Astrocyte (in vitro differentiated cells and primary cell): ENCODE data around the gene TLE5. TPM values are rescaled to one million over a fixed set of nuclear protein-coding genes. Genes with fewer than 3 reads are reported as not detected.

Experiments used
- DNase-seq: peaks from one replicate; pipeline ENCODE4 v3.0.0-alpha.2; 2010; ENCODE audit warnings: low read depth
- FAIRE-seq: peaks from 2 replicates; lab custom pipeline; 2011; peaks lifted over from hg19 to GRCh38; lab: Jason Lieb, UNC
- H2AFZ ChIP-seq: 2 replicates; pipeline ENCODE4 v1.6.0; 2012; ENCODE audit warnings: low read depth, low read length, inconsistent platforms
- H3K27ac ChIP-seq: 2 replicates; pipeline ENCODE4 v1.5.1; 2011; ENCODE audit warnings: low read depth, low read length, inconsistent platforms
- H3K27me3 ChIP-seq: 2 replicates; pipeline ENCODE4 v1.6.0; 2011; ENCODE audit warnings: low read length, inconsistent platforms; ENCODE audit not compliant: insufficient read depth
- H3K36me3 ChIP-seq: 2 replicates; pipeline ENCODE4 v1.5.1; 2011; ENCODE audit warnings: low read length, inconsistent platforms; ENCODE audit not compliant: insufficient read depth
- H3K4me1 ChIP-seq: 2 replicates; pipeline ENCODE4 v1.5.1; 2011; ENCODE audit warnings: low read length, inconsistent platforms; ENCODE audit not compliant: insufficient read depth
- H3K4me2 ChIP-seq: 2 replicates; pipeline ENCODE4 v1.6.0; 2012; ENCODE audit warnings: low read length, inconsistent platforms
- H3K4me3 ChIP-seq: 2 replicates; pipeline ENCODE4 v1.5.1; 2011; ENCODE audit warnings: low read depth, mild to moderate bottlenecking, low read length, inconsistent platforms; ENCODE audit not compliant: insufficient read depth
- H3K79me2 ChIP-seq: 2 replicates; pipeline ENCODE4 v1.6.0; 2012; ENCODE audit warnings: mild to moderate bottlenecking, low read length, inconsistent platforms; ENCODE audit not compliant: insufficient read depth
- H3K9ac ChIP-seq: 2 replicates; pipeline ENCODE4 v1.6.0; 2012; ENCODE audit warnings: mild to moderate bottlenecking, low read length, inconsistent platforms
- H3K9me3 ChIP-seq: 2 replicates; pipeline ENCODE4 v1.5.1; 2012; ENCODE audit warnings: low read depth, mild to moderate bottlenecking, low read length, inconsistent platforms; ENCODE audit not compliant: insufficient read depth
- H4K20me1 ChIP-seq: 2 replicates; pipeline ENCODE4 v1.6.0; 2012; ENCODE audit warnings: low read length, inconsistent platforms; ENCODE audit not compliant: insufficient read depth
- H3K27ac Mint-ChIP-seq: one replicate; pipeline ENCODE4 v1.8.0; 2021; ENCODE audit warnings: mild to moderate bottlenecking, mixed read lengths; ENCODE audit not compliant: unreplicated experiment
- H3K27me3 Mint-ChIP-seq: one replicate; pipeline ENCODE4 v1.8.0; 2021; ENCODE audit warnings: low read depth, mixed read lengths; ENCODE audit not compliant: unreplicated experiment
- H3K36me3 Mint-ChIP-seq: one replicate; pipeline ENCODE4 v1.8.0; 2021; ENCODE audit warnings: low read depth, mixed read lengths; ENCODE audit not compliant: unreplicated experiment
- H3K4me1 Mint-ChIP-seq: one replicate; pipeline ENCODE4 v1.8.0; 2021; ENCODE audit warnings: low read depth, mixed read lengths; ENCODE audit not compliant: unreplicated experiment
- H3K4me3 Mint-ChIP-seq: one replicate; pipeline ENCODE4 v1.8.0; 2021; ENCODE audit warnings: mild to moderate bottlenecking, moderate library complexity, mixed read lengths; ENCODE audit not compliant: unreplicated experiment
- H3K9me3 Mint-ChIP-seq: one replicate; pipeline ENCODE4 v1.8.0; 2021; ENCODE audit warnings: mild to moderate bottlenecking, mixed read lengths; ENCODE audit not compliant: unreplicated experiment
- EZH2 ChIP-seq: IDR thresholded peaks from 2 replicates; pipeline ENCODE4 v1.6.1; 2012; ENCODE audit warnings: mild to moderate bottlenecking, low read length, inconsistent platforms; ENCODE audit not compliant: insufficient read depth
- total RNA-seq: library from RNA; stranded (reverse); gene quantifications from 2 replicates; pipeline ENCODE4 v1.2.1, GENCODE V29; 2021
- TF ChIP-seq, protein P1 (sequence below): IDR thresholded peaks from 2 replicates; pipeline ENCODE4 v1.5.1; 2011; ENCODE audit warnings: low read depth, mild to moderate bottlenecking, inconsistent platforms, low read length, moderate library complexity; ENCODE audit not compliant: insufficient read depth

The TLE5 gene
- total RNA-seq, 1 donor from 2014 or later: 210 TPM

DNA sequence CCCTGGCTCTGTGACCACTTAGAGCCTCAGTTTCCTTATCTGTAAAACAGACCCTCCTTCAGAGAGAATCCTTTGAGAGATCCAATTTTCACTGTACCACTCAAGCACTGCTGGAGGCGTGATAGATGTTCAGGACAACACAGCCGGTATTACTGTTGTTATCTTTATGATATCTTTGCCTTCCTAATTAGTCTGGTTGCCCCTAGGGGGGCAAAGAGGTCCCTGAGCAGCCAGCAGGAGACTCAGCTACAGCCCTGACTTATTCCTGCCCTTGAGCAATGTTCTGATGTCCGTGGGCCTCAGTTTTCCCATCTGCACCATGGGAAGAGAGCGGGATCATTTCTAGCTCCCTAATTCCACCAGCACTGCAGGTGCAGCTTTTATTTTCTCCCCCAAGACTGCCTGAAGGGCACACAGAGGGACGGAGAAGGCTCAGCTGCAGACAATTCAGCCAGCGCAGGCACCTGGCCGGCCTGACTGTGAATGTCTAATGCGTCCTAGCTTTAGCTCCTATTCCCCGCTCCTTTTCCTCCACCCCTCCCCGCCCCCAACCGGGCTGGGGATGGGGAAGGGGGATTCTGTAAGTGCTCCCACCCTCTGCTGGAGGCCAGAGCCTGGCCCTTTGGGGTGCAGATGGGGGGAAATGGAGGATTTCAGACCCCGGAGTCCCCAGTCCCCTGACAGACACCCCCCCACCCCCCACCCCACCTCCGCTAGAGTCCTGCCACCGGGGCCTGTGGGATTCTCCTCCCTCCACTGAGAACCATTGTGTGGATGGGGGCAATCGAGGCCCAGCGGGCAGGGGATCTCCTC, 16.2 kb downstream of the TLE5 start:
- Mint-ChIP-seq H3K27ac (no peak overlapping the region), H3K27me3 (peaks cover 44% of the 10 kb centered on the region), H3K36me3 (no peaks in the 10 kb centered on the region), H3K4me1 (no peaks in the 10 kb centered on the region), H3K9me3 (no peaks in the 10 kb centered on the region), H3K4me3 (no peak overlapping the region)
- no peaks in the 10 kb centered on the region for H3K79me2 ChIP-seq
- H3K27ac ChIP-seq: no peak overlapping the region
- no peak overlapping the region for H3K9ac ChIP-seq
- no peaks in the 10 kb centered on the region for H3K36me3 ChIP-seq
- H4K20me1 ChIP-seq: no peaks in the 10 kb centered on the region
- TF ChIP-seq, protein P1, sequence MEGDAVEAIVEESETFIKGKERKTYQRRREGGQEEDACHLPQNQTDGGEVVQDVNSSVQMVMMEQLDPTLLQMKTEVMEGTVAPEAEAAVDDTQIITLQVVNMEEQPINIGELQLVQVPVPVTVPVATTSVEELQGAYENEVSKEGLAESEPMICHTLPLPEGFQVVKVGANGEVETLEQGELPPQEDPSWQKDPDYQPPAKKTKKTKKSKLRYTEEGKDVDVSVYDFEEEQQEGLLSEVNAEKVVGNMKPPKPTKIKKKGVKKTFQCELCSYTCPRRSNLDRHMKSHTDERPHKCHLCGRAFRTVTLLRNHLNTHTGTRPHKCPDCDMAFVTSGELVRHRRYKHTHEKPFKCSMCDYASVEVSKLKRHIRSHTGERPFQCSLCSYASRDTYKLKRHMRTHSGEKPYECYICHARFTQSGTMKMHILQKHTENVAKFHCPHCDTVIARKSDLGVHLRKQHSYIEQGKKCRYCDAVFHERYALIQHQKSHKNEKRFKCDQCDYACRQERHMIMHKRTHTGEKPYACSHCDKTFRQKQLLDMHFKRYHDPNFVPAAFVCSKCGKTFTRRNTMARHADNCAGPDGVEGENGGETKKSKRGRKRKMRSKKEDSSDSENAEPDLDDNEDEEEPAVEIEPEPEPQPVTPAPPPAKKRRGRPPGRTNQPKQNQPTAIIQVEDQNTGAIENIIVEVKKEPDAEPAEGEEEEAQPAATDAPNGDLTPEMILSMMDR: no peak
- TF ChIP-seq EZH2: no peak
- no peaks in the 10 kb centered on the region for H3K9me3 ChIP-seq
- FAIRE-seq (no peak), DNase-seq (no peak)
- peaks cover 4% of the 10 kb centered on the region for H3K27me3 ChIP-seq
- H3K4me1 ChIP-seq: peaks cover 5% of the 10 kb centered on the region
- H3K4me2 ChIP-seq: no peak overlapping the region
- no peak overlapping the region for H2AFZ ChIP-seq
- H3K4me3 ChIP-seq: no peak overlapping the region

- H3K4me1 Mint-ChIP-seq: no peaks in the 10 kb centered on the region
- no peaks in the 10 kb centered on the region for H3K79me2 ChIP-seq
- DNase-seq (no peak), FAIRE-seq (no peak)
- no peak overlapping the region for H3K4me2 ChIP-seq
- H3K4me1 ChIP-seq: peaks cover 5% of the 10 kb centered on the region
- H3K36me3 Mint-ChIP-seq: no peaks in the 10 kb centered on the region
- H3K27ac Mint-ChIP-seq: no peak overlapping the region
- H3K9me3 ChIP-seq: no peaks in the 10 kb centered on the region
- no peaks in the 10 kb centered on the region for H3K9me3 Mint-ChIP-seq
- peaks cover 49% of the 10 kb centered on the region for H3K27me3 Mint-ChIP-seq
- H2AFZ ChIP-seq: no peak overlapping the region
- no peaks in the 10 kb centered on the region for H4K20me1 ChIP-seq
- H3K27ac ChIP-seq: no peak overlapping the region
- TF ChIP-seq, protein P1: no peak
- TF ChIP-seq EZH2: no peak
- H3K27me3 ChIP-seq: peaks cover 4% of the 10 kb centered on the region
- H3K36me3 ChIP-seq: no peaks in the 10 kb centered on the region
- H3K4me3 Mint-ChIP-seq: no peak overlapping the region
- H3K4me3 ChIP-seq: no peak overlapping the region
- H3K9ac ChIP-seq: no peak overlapping the region
Observed at GRCh38 chr19:3045191-3045590, 17.1 kb downstream of the TLE5 start.

DNA sequence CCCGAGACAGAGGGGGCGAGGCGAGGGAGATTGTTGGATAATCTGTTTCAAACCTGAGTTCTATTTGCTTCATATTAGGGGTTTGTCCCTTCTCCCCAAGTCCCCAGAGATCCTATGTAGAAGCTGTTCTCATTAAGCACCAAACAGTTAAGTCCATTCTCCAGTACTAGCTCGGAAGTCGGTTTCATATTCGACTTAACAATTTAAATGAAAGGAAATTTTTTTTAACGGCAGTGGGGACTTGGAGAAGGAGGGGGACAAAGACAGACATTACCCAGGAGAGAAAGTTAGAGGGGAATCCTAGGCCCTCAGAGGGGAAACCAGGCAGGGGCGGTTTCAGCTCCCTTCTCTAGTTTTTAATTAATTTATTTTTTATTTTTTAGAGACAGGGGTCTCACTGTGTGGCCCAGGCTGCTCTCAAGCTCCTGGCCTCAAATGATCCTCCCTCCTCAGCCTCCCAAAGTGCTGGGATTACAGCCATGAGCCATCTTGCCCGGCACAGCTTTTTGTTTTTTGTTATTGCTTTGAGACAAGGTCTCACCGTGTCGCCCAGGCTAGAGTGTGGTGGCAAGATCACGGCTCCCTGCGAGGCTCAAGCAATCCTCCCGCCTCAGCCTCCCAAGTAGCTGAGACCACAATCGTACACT, 19.6 kb downstream of the TLE5 start:
- Histone ChIP-seq H3K79me2 (no peaks in the 10 kb centered on the region), H3K4me3 (no peak overlapping the region), H3K27ac (no peak overlapping the region), H3K4me2 (no peak overlapping the region), H3K4me1 (peaks cover 8% of the 10 kb centered on the region), H3K9me3 (no peaks in the 10 kb centered on the region), H3K27me3 (peaks cover 4% of the 10 kb centered on the region), H3K36me3 (no peaks in the 10 kb centered on the region), H2AFZ (no peak overlapping the region), H4K20me1 (no peaks in the 10 kb centered on the region), H3K9ac (no peak overlapping the region)
- FAIRE-seq (no peak), DNase-seq (no peak)
- TF ChIP-seq, protein P1: no peak
- no peak for TF ChIP-seq EZH2
- Mint-ChIP-seq H3K27me3 (peaks cover 60% of the 10 kb centered on the region), H3K4me1 (no peaks in the 10 kb centered on the region), H3K27ac (no peak overlapping the region), H3K9me3 (no peaks in the 10 kb centered on the region), H3K36me3 (no peaks in the 10 kb centered on the region), H3K4me3 (no peak overlapping the region)
